ENCODE data around the gene PARD3. TPM values are rescaled to one million over a fixed set of nuclear protein-coding genes. Genes with fewer than 3 reads are reported as not detected.

The PARD3 gene
- total RNA-seq, 1 donor from 2014 or later, result 97.8 TPM

DNA sequence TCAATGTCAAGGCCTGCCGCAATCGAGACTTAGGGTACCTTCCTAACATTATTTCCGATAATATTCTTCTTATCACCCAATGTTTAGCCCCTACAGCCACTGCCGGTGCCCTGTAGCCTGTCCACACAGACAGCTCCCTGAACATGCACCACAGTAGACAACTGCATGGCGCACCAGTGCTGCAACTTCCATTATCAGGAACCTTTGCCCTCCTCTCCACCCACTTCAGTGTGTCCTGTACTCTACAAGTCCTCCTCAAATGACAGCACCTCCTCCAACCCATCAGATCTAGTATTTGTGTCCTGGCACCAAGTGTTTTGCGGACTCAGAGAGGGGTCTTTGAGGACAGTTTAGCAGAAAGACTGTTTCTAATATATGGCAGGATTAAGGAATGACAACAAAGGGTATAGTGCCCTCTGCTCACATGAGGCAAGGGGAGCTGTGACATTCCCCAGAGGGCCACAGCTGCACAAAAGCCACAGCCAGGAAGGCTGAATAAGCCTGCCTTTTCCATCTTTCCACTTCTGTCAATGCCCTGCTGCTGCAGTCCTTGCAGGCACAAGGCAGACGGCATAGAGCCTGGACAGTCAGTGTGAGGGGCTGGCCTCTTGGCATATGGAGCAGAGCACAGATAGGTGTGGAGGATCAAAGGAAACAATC is 335.4 kb downstream of the PARD3 start:
- DNase-seq (ENCODE audit: low read depth), result no peak
- TF ChIP-seq, protein P1, sequence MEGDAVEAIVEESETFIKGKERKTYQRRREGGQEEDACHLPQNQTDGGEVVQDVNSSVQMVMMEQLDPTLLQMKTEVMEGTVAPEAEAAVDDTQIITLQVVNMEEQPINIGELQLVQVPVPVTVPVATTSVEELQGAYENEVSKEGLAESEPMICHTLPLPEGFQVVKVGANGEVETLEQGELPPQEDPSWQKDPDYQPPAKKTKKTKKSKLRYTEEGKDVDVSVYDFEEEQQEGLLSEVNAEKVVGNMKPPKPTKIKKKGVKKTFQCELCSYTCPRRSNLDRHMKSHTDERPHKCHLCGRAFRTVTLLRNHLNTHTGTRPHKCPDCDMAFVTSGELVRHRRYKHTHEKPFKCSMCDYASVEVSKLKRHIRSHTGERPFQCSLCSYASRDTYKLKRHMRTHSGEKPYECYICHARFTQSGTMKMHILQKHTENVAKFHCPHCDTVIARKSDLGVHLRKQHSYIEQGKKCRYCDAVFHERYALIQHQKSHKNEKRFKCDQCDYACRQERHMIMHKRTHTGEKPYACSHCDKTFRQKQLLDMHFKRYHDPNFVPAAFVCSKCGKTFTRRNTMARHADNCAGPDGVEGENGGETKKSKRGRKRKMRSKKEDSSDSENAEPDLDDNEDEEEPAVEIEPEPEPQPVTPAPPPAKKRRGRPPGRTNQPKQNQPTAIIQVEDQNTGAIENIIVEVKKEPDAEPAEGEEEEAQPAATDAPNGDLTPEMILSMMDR (conservative IDR thresholded peaks at IDR 0.05; ENCODE audit: low read depth, low read length), result no peak
- H3K4me3 ChIP-seq (ENCODE audit: low read depth, low read length), result no peak overlapping the region

DNA sequence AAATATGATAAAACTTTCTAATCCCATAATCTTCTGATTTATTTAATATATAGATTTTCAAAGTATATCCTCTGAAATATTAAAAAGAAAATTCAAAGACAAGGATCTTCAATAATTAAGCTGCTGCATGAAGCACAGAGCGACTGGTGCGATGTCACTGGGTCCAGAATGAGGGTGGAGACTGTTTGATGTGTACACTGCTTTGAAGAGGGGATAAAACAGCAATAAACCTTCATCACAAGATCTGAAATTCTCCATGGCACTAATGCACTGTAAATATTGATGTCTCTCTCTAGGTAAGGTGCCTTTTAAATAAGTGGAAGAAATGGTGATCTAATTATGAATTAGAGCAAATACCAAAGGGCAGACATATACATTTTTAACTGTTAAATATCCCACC is 337.8 kb downstream of the PARD3 start:
- TF ChIP-seq, protein P1 (conservative IDR thresholded peaks at IDR 0.05; ENCODE audit: low read depth, low read length), result no peak
- no peak for DNase-seq (ENCODE audit: low read depth)
- no peak overlapping the region for H3K4me3 ChIP-seq (ENCODE audit: low read depth, low read length)

DNA sequence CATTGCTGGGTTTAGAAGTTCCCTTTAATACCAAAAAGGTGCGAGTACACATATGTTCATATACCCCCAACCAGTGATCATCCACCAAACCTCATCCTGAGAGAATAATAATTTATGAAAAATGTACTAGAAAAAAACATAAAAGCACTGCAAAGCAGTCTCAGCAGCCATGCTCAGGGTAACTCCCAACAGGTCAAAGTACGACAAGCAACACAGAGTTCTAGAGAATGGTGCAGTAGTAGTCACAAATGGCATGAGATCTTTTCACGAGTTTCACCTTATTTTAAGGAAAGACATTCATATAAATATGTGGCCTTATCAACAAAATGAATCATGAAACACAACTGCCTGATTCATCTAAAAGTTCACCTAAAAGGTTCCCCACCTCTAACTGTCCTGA is 338.5 kb downstream of the PARD3 start:
- TF ChIP-seq, protein P1 (conservative IDR thresholded peaks at IDR 0.05; ENCODE audit: low read depth, low read length), result no peak
- DNase-seq (ENCODE audit: low read depth), result no peak
- H3K4me3 ChIP-seq (ENCODE audit: low read depth, low read length), result no peak overlapping the region

GRCh38 chr10:34475786-34476185 is 339.3 kb downstream of the PARD3 start:
- DNase-seq (ENCODE audit: low read depth), result no peak
- TF ChIP-seq, protein P1 (conservative IDR thresholded peaks at IDR 0.05; ENCODE audit: low read depth, low read length), result no peak
- H3K4me3 ChIP-seq (ENCODE audit: low read depth, low read length), result no peak overlapping the region

DNA sequence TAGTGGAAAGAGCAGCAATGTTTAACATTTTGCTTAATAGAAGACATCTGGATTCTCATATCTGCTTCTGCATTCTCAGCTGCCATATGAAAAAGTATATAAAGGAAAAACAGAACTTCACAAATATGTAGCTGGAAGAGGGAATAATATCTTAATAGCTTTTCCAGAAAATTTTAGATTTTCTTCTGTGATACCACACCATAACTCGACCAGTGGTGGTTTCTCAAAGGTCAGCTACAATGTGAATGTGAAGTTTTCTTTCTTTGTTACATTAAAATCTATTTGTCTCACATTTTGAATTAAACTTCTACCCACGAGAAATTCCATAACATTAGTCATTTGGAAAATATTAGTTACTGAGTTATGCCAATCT is 339.8 kb downstream of the PARD3 start:
- TF ChIP-seq, protein P1 (conservative IDR thresholded peaks at IDR 0.05; ENCODE audit: low read depth, low read length), result no peak
- H3K4me3 ChIP-seq (ENCODE audit: low read depth, low read length), result no peak overlapping the region
- DNase-seq (ENCODE audit: low read depth), result no peak

DNA sequence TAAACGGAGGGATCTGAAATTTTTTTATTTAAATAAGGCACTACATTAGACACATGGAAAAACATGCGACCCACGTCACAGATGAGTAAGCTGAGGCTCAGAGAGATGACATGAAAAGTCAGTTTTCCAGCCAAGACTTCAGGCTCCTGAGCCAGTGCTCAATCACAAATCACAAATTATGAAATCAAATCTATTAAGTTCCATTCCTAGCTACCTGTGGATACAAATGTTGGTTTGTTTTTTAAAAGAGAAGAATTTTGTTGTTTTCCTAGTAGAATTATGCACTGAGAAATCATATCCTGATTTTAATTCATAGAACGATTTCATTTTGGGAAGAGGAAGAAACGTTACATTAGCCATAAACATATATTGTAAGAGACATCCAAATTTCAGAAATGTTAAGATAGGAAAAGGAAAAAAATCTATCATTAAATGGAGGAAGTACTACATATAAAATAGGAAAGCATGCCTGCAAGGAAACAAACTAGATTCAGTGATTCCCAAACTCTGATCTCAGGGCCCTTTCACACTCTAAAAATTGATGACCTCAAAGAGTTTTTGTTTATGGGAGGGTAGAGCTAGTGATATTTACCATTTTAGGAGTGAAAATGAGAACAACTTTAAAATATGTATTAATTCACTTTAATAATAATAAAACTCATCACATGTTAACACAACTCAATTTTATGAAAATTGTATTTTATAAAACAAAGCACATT is 340.4 kb downstream of the PARD3 start:
- no peak overlapping the region for H3K4me3 ChIP-seq (ENCODE audit: low read depth, low read length)
- TF ChIP-seq, protein P1 (conservative IDR thresholded peaks at IDR 0.05; ENCODE audit: low read depth, low read length), result no peak
- no peak for DNase-seq (ENCODE audit: low read depth)

DNA sequence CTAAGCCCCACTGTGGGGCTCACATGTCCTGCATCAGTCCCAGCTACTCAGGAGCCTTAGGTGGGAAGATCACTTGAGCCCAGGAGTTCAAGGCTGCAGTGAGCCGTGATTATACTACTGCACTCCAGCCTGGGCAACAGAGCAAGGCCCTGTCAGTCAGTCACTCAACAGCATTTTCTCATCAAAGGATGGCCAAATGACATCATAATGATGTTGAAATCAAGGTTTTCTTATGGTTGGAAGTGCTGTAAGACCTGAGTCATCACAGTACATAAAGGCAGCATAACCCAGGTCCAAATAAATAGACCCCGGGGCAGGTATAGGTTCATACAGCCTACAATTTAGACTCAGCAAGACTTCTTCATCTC is 341.1 kb downstream of the PARD3 start:
- DNase-seq (ENCODE audit: low read depth), result peak; percentile 23

More for the DNA sequence above, 341.1 kb downstream of the PARD3 start:
- no peak overlapping the region for H3K4me3 ChIP-seq (ENCODE audit: low read depth, low read length)
- TF ChIP-seq, protein P1 (conservative IDR thresholded peaks at IDR 0.05; ENCODE audit: low read depth, low read length), result no peak
